Measurements from ENCODE around the gene REPIN1. TPM values are rescaled to one million over a fixed set of nuclear protein-coding genes. Genes with fewer than 3 reads are reported as not detected.

The REPIN1 gene
- total and polyA plus RNA-seq, 9 of the 15 experiments (the other 6 are each of a cell fraction or from before 2014, with no cell fraction given) = 8.1 to 283 (median 94.3) TPM

GRCh38 chr7:150358988-150359621, 9.5 kb upstream of the REPIN1 start:
- DNase-seq (ENCODE audit: extremely low read depth in 1 of 4, low spot score in 3 of 4) = no peak
- H3K9ac ChIP-seq (ENCODE audit: insufficient read depth in 1 of 2, low read depth in 2 of 2, low read length in 2 of 2) = no peak overlapping the region
- no peaks in the 10 kb centered on the region for H3K79me2 ChIP-seq (ENCODE audit: control insufficient read depth, insufficient read depth, low read length)
- no peak overlapping the region for H3K4me3 ChIP-seq
- H2AFZ ChIP-seq (ENCODE audit: low read depth, low read length) = no peak overlapping the region
- ChIA-PET CTCF (ENCODE audit: low intra/inter-chr PET ratio) (no interaction called here), POLR2A (interaction anchor here (0.6 to 1.2 kb wide), 3 partner anchors 9 to 27 kb away, joined by 3 to 9 read pairs (median 3); partner anchors contain the start of gene REPIN1)
- H3K9me3 ChIP-seq (replicated peaks; ENCODE audit: control insufficient read depth, insufficient read depth, low read depth, low read length) = no peaks in the 10 kb centered on the region
- no peak overlapping the region for H3K27ac ChIP-seq (ENCODE audit: extremely low read depth, low read depth, low read length)
- H3K4me1 ChIP-seq (replicated peaks in 1 of 2; ENCODE audit: control insufficient read depth in 2 of 2, insufficient read depth in 2 of 2, low read length in 2 of 2) = peaks cover 33 to 34% of the 10 kb centered on the region in 2 experiments; a peak in 4 of 5 replicates
- peaks cover 5% of the 10 kb centered on the region for H3K9me1 ChIP-seq (ENCODE audit: control insufficient read depth, insufficient read depth, low read length)
- in situ Hi-C loops (cut with MboI) = no loop called here
- WGBS (ENCODE audit: insufficient coverage, low coverage, missing lambda C conversion rate) = 76% methylated on average over 4 of the region's 4 CpGs
- BruUV-seq (replicated peaks) = no TSS peak
- H3K27me3 ChIP-seq (ENCODE audit: control insufficient read depth in 2 of 2, insufficient read depth in 2 of 2, low read length in 2 of 2) = no peaks in the 10 kb centered on the region; a peak in 1 of 5 replicates
- no peak for ATAC-seq
- intact Hi-C loops (cut with micrococcal nuclease) = loop anchor here (10.0 kb wide), 1 partner anchor 396 kb away; no protein-coding TSS in a partner anchor
- H4K20me1 ChIP-seq (replicated peaks; ENCODE audit: control insufficient read depth, insufficient read depth, low read length) = no peaks in the 10 kb centered on the region
- peak; percentile 69 for FAIRE-seq
- no peak overlapping the region for H3K4me2 ChIP-seq (ENCODE audit: insufficient read depth, low read length)
- H3K36me3 ChIP-seq (ENCODE audit: control insufficient read depth, insufficient read depth, low read length) = no peaks in the 10 kb centered on the region
- TF ChIP-seq ZHX1 (conservative IDR thresholded peaks at IDR 0.05; ENCODE audit: low read length) = no peak
- TF ChIP-seq ELK1 (CRISPR knock-in tag; IDR thresholded peaks at IDR 0.05) = no peak
- TF ChIP-seq NBN (IDR thresholded peaks at IDR 0.05; ENCODE audit: low read depth) = no peak
- peak; percentile 71; the same call in 1 of the 2 replicates for TF ChIP-seq HDAC6 (IDR thresholded peaks at IDR 0.05; ENCODE audit: low read depth, low read length)
- TF ChIP-seq PHB2 (IDR thresholded peaks at IDR 0.05; ENCODE audit: low read depth) = peak; percentile 51; the same call in 1 of the 2 replicates
- no peak for TF ChIP-seq KAT8 (IDR thresholded peaks at IDR 0.05; ENCODE audit: low read depth)
- no peak for TF ChIP-seq TEAD4 (IDR thresholded peaks at IDR 0.05; ENCODE audit: low read length)
- no peak for TF ChIP-seq TEAD4 (CRISPR knock-in tag; IDR thresholded peaks at IDR 0.05; ENCODE audit: borderline replicate concordance)
- no peak for TF ChIP-seq PHB (CRISPR knock-in tag; IDR thresholded peaks at IDR 0.05)
- 0 out of 2 replicates have a peak, but pooled peaks have one; percentile 30 for TF ChIP-seq CBX1 (IDR thresholded peaks at IDR 0.05; ENCODE audit: low read depth)
- TF ChIP-seq PHTF2 (CRISPR knock-in tag; IDR thresholded peaks at IDR 0.05) = no peak
- TF ChIP-seq THRA (IDR thresholded peaks at IDR 0.05) = no peak
- TF ChIP-seq KAT7 (CRISPR knock-in tag; IDR thresholded peaks at IDR 0.05; ENCODE audit: borderline replicate concordance) = no peak
- TF ChIP-seq ELF4 (CRISPR knock-in tag; IDR thresholded peaks at IDR 0.05) = 0 out of 2 replicates have a peak, but pooled peaks have one; percentile 44
- no peak for TF ChIP-seq SREBF2 (CRISPR knock-in tag; IDR thresholded peaks at IDR 0.05)
- peak; percentile 61 for TF ChIP-seq NKRF (IDR thresholded peaks at IDR 0.05; ENCODE audit: borderline replicate concordance)
- TF ChIP-seq XRCC3 (IDR thresholded peaks at IDR 0.05) = no peak

All from K562 (cell line).